Smooth muscle cell (in vitro differentiated cells): ENCODE results near the gene ATP2B2. TPM values are rescaled to one million over a fixed set of nuclear protein-coding genes. Genes with fewer than 3 reads are reported as not detected.

Experiments
- DNase-seq: peaks from one replicate; lab custom pipeline; 2025; ENCODE audit not compliant: unreplicated experiment; lab: John Stamatoyannopoulos, UW
- H2AFZ ChIP-seq: fragments of 200-600 bp; sonication (generic); 2 replicates; pipeline ENCODE4 v1.6.0; 2016; ENCODE audit warnings: antibody characterized with exemption, low read depth, mild to moderate bottlenecking
- H3F3A ChIP-seq: fragments of 200-600 bp; sonication (generic); 2 replicates; pipeline ENCODE4 v1.6.0; 2017; ENCODE audit warnings: antibody characterized with exemption, low read depth
- H3K27ac ChIP-seq: fragments of 200-600 bp; sonication (generic); 2 replicates; pipeline ENCODE4 v1.5.1; 2016; ENCODE audit warnings: low read depth, mild to moderate bottlenecking
- H3K27me3 ChIP-seq: fragments of 200-600 bp; sonication (generic); 2 replicates; pipeline ENCODE4 v1.6.1; 2016; ENCODE audit warnings: low read depth, mild to moderate bottlenecking
- H3K36me3 ChIP-seq: fragments of 200-600 bp; sonication (generic); 2 replicates; pipeline ENCODE4 v1.5.1; 2016; ENCODE audit warnings: low read depth
- H3K4me1 ChIP-seq: fragments of 200-600 bp; sonication (generic); 2 replicates; pipeline ENCODE4 v1.5.1; 2016; ENCODE audit warnings: low read depth
- H3K4me2 ChIP-seq: fragments of 200-600 bp; sonication (generic); 2 replicates; pipeline ENCODE4 v1.6.0; 2016; ENCODE audit warnings: mild to moderate bottlenecking
- H3K4me3 ChIP-seq: fragments of 200-600 bp; sonication (generic); 2 replicates; pipeline ENCODE4 v1.5.1; 2016; ENCODE audit warnings: mild to moderate bottlenecking
- H3K79me2 ChIP-seq: fragments of 200-600 bp; sonication (generic); 2 replicates; pipeline ENCODE4 v1.6.0; 2016; ENCODE audit warnings: low read depth, mild to moderate bottlenecking
- H3K9ac ChIP-seq: fragments of 200-600 bp; sonication (generic); 2 replicates; pipeline ENCODE4 v1.6.0; 2016; ENCODE audit warnings: low read depth
- H3K9me3 ChIP-seq: fragments of 200-600 bp; sonication (generic); replicated peaks from 2 replicates; pipeline ENCODE4 v1.5.1; 2016; ENCODE audit warnings: low read depth
- H4K20me1 ChIP-seq: fragments of 200-600 bp; sonication (generic); 2 replicates; pipeline ENCODE4 v1.6.0; 2016; ENCODE audit warnings: low read depth
- CTCF ChIP-seq: fragments of 200-600 bp; sonication (generic); IDR thresholded peaks from 2 replicates; pipeline ENCODE4 v1.5.1; 2017; ENCODE audit warnings: borderline replicate concordance, mild to moderate bottlenecking, antibody characterized with exemption; ENCODE audit not compliant: insufficient read depth, poor library complexity, severe bottlenecking
- WGBS: methylation state at CpG from one replicate; pipeline ENCODE4 v1.1.7; 2016; ENCODE audit warnings: low lambda C conversion rate; 5-methylcytosine and 5-hydroxymethylcytosine counted together
- polyA plus RNA-seq: library from polyadenylated mRNA; unstranded; fragments of >200 nt; fragmentation: Nextera tagmentation; extraction: Ambion mirVana; gene quantifications from 2 replicates; pipeline ENCODE4 v1.2.1, GENCODE V29; 2016
- total RNA-seq: library from RNA; depleted of rRNA; stranded (reverse); fragments of >200 nt; gene quantifications from 2 replicates; pipeline ENCODE4 v1.2.3, GENCODE V29; 2014

ATP2B2 gene
- total and polyA plus RNA-seq, 2 experiments from 2014 or later: not detected

DNA sequence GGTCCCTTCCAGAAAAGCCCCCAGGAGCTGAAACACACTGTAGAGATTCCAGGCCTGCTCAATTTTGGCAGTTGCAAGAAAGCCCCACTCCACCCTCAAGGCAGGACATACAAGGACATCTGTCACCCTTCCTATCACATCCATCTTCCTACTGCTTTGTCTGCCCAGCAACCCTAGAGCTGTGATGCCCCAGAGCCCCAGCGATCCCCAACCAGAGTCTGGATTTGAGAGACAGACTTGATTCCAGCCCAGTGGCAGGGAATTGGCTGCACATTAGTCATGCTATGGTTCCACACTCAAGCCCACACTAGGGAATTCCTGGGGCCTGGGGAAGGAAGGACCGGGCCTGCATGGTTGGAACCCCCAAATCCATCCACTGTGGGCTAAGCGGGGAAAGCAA lies 56.8 kb downstream of the ATP2B2 start:
- H3K9ac ChIP-seq: no peak overlapping the region
- no peak overlapping the region for H3K27ac ChIP-seq
- H3K79me2 ChIP-seq: no peaks in the 10 kb centered on the region
- H2AFZ ChIP-seq: no peak overlapping the region
- H4K20me1 ChIP-seq: no peaks in the 10 kb centered on the region
- no peak overlapping the region for H3K4me3 ChIP-seq
- H3K36me3 ChIP-seq: no peaks in the 10 kb centered on the region
- no peaks in the 10 kb centered on the region for H3F3A ChIP-seq
- H3K4me1 ChIP-seq: peaks cover 4% of the 10 kb centered on the region
- peaks cover 28% of the 10 kb centered on the region for H3K27me3 ChIP-seq
- WGBS: 86% methylated on average over 3 of the region's 3 CpGs
- H3K9me3 ChIP-seq: no peaks in the 10 kb centered on the region
- no peak overlapping the region for H3K4me2 ChIP-seq
- TF ChIP-seq CTCF: no peak
- DNase-seq: no peak

DNA sequence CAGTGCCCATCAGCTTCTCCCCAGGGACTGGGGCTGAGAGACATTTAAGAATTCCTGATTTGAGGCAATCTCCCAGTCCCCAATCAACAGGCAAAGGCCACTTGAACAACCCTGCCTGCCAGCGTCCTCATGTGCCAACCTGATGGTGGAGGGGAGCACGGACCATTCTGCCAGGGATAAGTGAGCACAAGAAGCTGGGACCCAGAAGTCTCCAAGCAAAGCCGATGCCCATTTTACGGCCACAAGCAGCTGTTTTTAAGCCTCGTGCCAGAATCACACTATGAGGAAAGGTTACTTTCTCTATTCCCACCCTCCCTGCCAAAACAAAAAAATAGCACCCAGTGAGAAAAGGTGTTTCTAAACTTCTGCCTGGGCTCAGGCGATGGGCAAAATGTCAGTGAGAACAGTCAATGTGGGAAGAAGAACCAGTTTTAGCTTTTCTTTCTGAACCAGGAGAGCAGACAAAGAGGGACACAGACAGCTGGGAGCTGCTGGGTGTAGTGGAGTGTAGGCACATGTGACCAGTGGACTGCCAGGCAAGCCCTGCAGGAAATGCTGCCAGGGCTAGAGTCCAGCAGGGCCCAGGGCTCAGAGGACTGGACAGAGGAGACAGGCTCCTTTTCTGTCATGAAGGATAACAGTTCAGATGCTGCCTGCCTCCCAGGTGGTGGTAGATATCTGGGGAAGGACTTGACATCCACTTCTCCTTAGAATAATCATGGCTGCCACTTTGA lies 57.7 kb downstream of the ATP2B2 start:
- 74% methylated on average over 6 of the region's 6 CpGs for WGBS
- Histone ChIP-seq H3K9ac (no peak overlapping the region), H3K4me1 (peaks cover 4% of the 10 kb centered on the region)

GRCh38 chr3:10447110-10447509 lies 58.3 kb downstream of the ATP2B2 start:
- Histone ChIP-seq H3K4me3 (no peak overlapping the region), H3K9ac (no peak overlapping the region), H3K27ac (no peak overlapping the region), H3K36me3 (no peaks in the 10 kb centered on the region), H3K4me2 (no peak overlapping the region), H3K9me3 (no peaks in the 10 kb centered on the region), H3K79me2 (no peaks in the 10 kb centered on the region), H3K27me3 (peaks cover 14% of the 10 kb centered on the region), H2AFZ (no peak overlapping the region), H4K20me1 (no peaks in the 10 kb centered on the region), H3K4me1 (peaks cover 4% of the 10 kb centered on the region), H3F3A (no peaks in the 10 kb centered on the region)
- no peak for TF ChIP-seq CTCF
- 90% methylated on average over 5 of the region's 5 CpGs for WGBS
- DNase-seq: no peak

More for the DNA sequence above, 57.7 kb downstream of the ATP2B2 start:
- Histone ChIP-seq H3K4me3 (no peak overlapping the region), H3K79me2 (no peaks in the 10 kb centered on the region), H3K4me2 (no peak overlapping the region), H3K27me3 (peaks cover 20% of the 10 kb centered on the region), H2AFZ (no peak overlapping the region), H4K20me1 (no peaks in the 10 kb centered on the region), H3F3A (no peaks in the 10 kb centered on the region), H3K36me3 (no peaks in the 10 kb centered on the region), H3K27ac (no peak overlapping the region), H3K9me3 (no peaks in the 10 kb centered on the region)
- TF ChIP-seq CTCF: no peak
- DNase-seq: no peak
